ENCODE results near the gene SMPDL3B.

GRCh38 chr1:27938488-27938887 is 3.7 kb downstream of the SMPDL3B start:
- TF ChIP-seq CTCF (IDR thresholded peaks at IDR 0.05) (no peak), POLR2A (IDR thresholded peaks at IDR 0.05) (no peak)

All from esophagus squamous epithelium (tissue), 4 donors.